T-cell (primary cell): ENCODE results near the gene CC2D2B. TPM values are rescaled to one million over a fixed set of nuclear protein-coding genes. Genes with fewer than 3 reads are reported as not detected.

Experiments
- ATAC-seq, 4 experiments: fragments of 200-7000 bp in 3 of 4; fragments of 150-1000 bp in 1 of 4; cut with Tn5 transposase; replicated peaks in 1 of 4; 1 replicate in 3 of 4; 2 replicates in 1 of 4; pipeline ENCODE4 v1.10.0; 2021; ENCODE audit warnings: moderate library complexity in 3 of 4, mild to moderate bottlenecking in 2 of 4, moderate number of reproducible peaks in 1 of 4
- CTCF ChIA-PET, 2 donors: fragments of 300-600 bp; sonication (Branson Sonifier 250); formaldehyde crosslinking; loops; one replicate each; lab custom pipeline; 2022; ENCODE audit warnings: antibody characterized with exemption in 2 of 2; lab: Charles Lee
- POLR2A ChIA-PET, 2 donors: fragments of 300-600 bp; sonication (Branson Sonifier 250); formaldehyde crosslinking; loops; one replicate each; lab custom pipeline; 2022; ENCODE audit warnings: antibody characterized with exemption in 2 of 2; lab: Charles Lee
- DNase-seq, 35 experiments: peaks; one replicate each; pipeline versions ENCODE4 v3.0.0 to v3.0.0-alpha.2; 2013 to 2023
- H3K27ac ChIP-seq: one replicate; pipeline ENCODE4 v1.5.1; 2013; ENCODE audit warnings: low read length
- H3K27me3 ChIP-seq, 2 experiments: replicated peaks in 1 of 2; 1 replicate in 1 of 2; 2 replicates in 1 of 2; pipeline versions ENCODE4 v1.6.1 to v1.7.0; 2013; ENCODE audit warnings: low read length in 1 of 2, mixed read lengths in 1 of 2; ENCODE audit not compliant: control insufficient read depth in 2 of 2, insufficient read depth in 2 of 2; ENCODE audit errors: extremely low read depth in 1 of 2
- H3K36me3 ChIP-seq, 2 donors: 1 replicate in 1 of 2; 2 replicates in 1 of 2; pipeline versions ENCODE4 v1.6.1 to v1.7.0; 2013; ENCODE audit warnings: low read length in 1 of 2; ENCODE audit not compliant: control insufficient read depth in 2 of 2, insufficient read depth in 1 of 2; ENCODE audit errors: extremely low read depth in 1 of 2
- H3K4me1 ChIP-seq, 2 experiments: 1 replicate in 1 of 2; 2 replicates in 1 of 2; pipeline versions ENCODE4 v1.6.1 to v1.7.0; 2013; ENCODE audit warnings: low read length in 2 of 2, mixed read lengths in 1 of 2; ENCODE audit not compliant: insufficient read depth in 2 of 2, control insufficient read depth in 1 of 2; ENCODE audit errors: extremely low read depth in 1 of 2
- H3K4me3 ChIP-seq, 2 donors: 1 replicate in 1 of 2; 2 replicates in 1 of 2; pipeline versions ENCODE4 v1.5.1 to v1.7.0; 2013; ENCODE audit warnings: mild to moderate bottlenecking in 2 of 2, low read length in 1 of 2, moderate library complexity in 1 of 2; ENCODE audit not compliant: control insufficient read depth in 1 of 2; ENCODE audit errors: extremely low read depth in 1 of 2
- H3K9me3 ChIP-seq: 2 replicates; pipeline ENCODE4 v1.7.0; 2013
- H3K27ac Mint-ChIP-seq, 2 donors: one replicate each; pipeline ENCODE4 v1.8.0; 2020 to 2021; ENCODE audit warnings: mild to moderate bottlenecking in 2 of 2, mixed read lengths in 2 of 2
- H3K27me3 Mint-ChIP-seq, 2 donors: one replicate each; pipeline ENCODE4 v1.8.0; 2021 to 2022; ENCODE audit warnings: mixed read lengths in 2 of 2
- H3K36me3 Mint-ChIP-seq: one replicate; pipeline ENCODE4 v1.8.0; 2021; ENCODE audit warnings: mixed read lengths
- H3K4me1 Mint-ChIP-seq, 3 donors: one replicate each; pipeline ENCODE4 v1.8.0; 2020 to 2022; ENCODE audit warnings: mixed read lengths in 3 of 3, mild to moderate bottlenecking in 1 of 3
- H3K4me3 Mint-ChIP-seq, 3 donors: one replicate each; pipeline ENCODE4 v1.8.0; 2020 to 2022; ENCODE audit warnings: mild to moderate bottlenecking in 3 of 3, mixed read lengths in 3 of 3, moderate library complexity in 3 of 3
- H3K9me3 Mint-ChIP-seq, 3 donors: one replicate each; pipeline ENCODE4 v1.8.0; 2020 to 2022; ENCODE audit warnings: mixed read lengths in 3 of 3
- WGBS: methylation state at CpG from one replicate; pipeline ENCODE4 v1.1.5; 2013; ENCODE audit warnings: missing lambda C conversion rate; ENCODE audit not compliant: insufficient coverage; 5-methylcytosine and 5-hydroxymethylcytosine counted together
- total RNA-seq, 35 experiments: library from RNA in 6 of 35; stranded (reverse) in 6 of 35; fragments of 120-200 nt in 1 of 35; gene quantifications; one replicate each; pipeline versions ENCODE4 v1.2.1 to v1.2.4 and lab custom pipeline; 2013 to 2026

Gene CC2D2B
- total RNA-seq, 5 donors from 2014 or later (not counting 1 experiment from before 2014, with no cell fraction given), result 0.25 TPM; not detected in 4

DNA sequence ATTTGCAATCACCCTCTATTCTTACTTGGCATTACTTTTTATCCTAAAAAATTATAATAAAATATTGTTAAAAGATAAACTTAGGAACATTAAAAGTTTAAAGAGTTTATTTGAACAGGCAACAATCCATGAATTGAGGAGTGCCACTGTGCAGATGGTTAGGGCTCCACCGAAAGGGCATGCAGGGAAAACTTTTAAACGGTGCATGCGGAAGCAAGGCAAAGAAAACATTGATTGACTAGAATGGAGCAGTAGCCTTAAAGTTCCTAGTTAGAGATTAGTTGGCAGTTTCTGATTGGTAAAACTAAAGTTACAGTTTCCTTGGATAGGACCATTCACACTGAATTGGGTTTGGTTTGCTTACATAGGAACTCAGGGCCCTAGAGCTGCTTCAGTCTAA is 17.3 kb downstream of the CC2D2B start:
- peaks cover 0 to 7% of the 10 kb centered on the region in 2 experiments for H3K27me3 ChIP-seq
- H3K4me3 ChIP-seq, result no peak overlapping the region
- Mint-ChIP-seq H3K4me1 (no peaks in the 10 kb centered on the region), H3K27me3 (peaks cover 0 to 10% of the 10 kb centered on the region in 2 donors), H3K9me3 (no peaks in the 10 kb centered on the region), H3K36me3 (no peaks in the 10 kb centered on the region), H3K4me3 (no peak overlapping the region), H3K27ac (no peak overlapping the region)
- H3K27ac ChIP-seq, result no peak overlapping the region
- ATAC-seq (no peak), DNase-seq (no peak)
- H3K4me1 ChIP-seq, result no peaks in the 10 kb centered on the region
- no peaks in the 10 kb centered on the region for H3K9me3 ChIP-seq
- ChIA-PET POLR2A (no interaction called here), CTCF (no interaction called here)
- WGBS, result 100% methylated on average over 2 of the region's 3 CpGs
- no peaks in the 10 kb centered on the region for H3K36me3 ChIP-seq

- DNase-seq, result no peak
- CTCF ChIA-PET, result no interaction called here
- H3K36me3 Mint-ChIP-seq, result peaks cover 4% of the 10 kb centered on the region
- peaks cover 0 to 9% (median 0%) of the 10 kb centered on the region in 3 donors for H3K4me1 Mint-ChIP-seq
- Histone ChIP-seq H3K9me3 (no peaks in the 10 kb centered on the region), H3K27me3 (peaks cover 0 to 9% of the 10 kb centered on the region in 2 experiments), H3K27ac (no peak overlapping the region), H3K4me3 (no peak overlapping the region), H3K36me3 (no peaks in the 10 kb centered on the region), H3K4me1 (no peaks in the 10 kb centered on the region)
- no peak for ATAC-seq
- POLR2A ChIA-PET, result no interaction called here
- no peak overlapping the region for H3K4me3 Mint-ChIP-seq
- peaks cover 26 to 31% of the 10 kb centered on the region in 2 donors for H3K27me3 Mint-ChIP-seq
- WGBS, result no CpG with 5 or more reads among the region's 2 CpGs
- no peak overlapping the region for H3K27ac Mint-ChIP-seq
- H3K9me3 Mint-ChIP-seq, result peaks cover 4 to 6% (median 5%) of the 10 kb centered on the region in 3 donors
Measured at GRCh38 chr10:95935429-95935828, 27.7 kb downstream of the CC2D2B start.

DNA sequence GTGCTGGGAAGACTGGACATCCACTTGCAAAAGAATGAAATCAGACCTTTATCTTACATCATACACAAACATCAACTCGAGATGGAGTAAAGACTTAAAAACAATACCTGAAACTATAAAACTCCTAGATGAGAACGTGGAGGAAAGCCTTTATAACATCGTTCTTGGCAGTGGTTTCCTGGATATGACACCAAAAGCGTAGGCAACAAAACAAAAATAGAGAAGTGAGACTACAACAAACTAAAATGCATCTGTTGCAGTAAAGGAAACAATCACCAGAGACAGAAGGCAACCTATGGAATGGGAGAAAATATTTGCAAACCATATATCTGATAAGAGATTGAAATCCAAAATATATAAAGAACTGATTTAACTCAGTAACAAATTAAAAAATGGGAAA is 33.3 kb downstream of the CC2D2B start:
- Histone ChIP-seq H3K27ac (no peak overlapping the region), H3K4me1 (no peaks in the 10 kb centered on the region), H3K36me3 (no peaks in the 10 kb centered on the region), H3K27me3 (no peaks in the 10 kb centered on the region), H3K9me3 (no peaks in the 10 kb centered on the region), H3K4me3 (no peak overlapping the region)
- H3K27ac Mint-ChIP-seq, result no peak overlapping the region
- CTCF ChIA-PET, result interaction anchor here in 1 of 2 donors (1.0 kb wide), 1 partner anchor 247 kb away, joined by 3 read pairs; the partner anchor contains the start of gene TCTN3
- H3K4me3 Mint-ChIP-seq, result no peak overlapping the region
- WGBS, result no CpG with 5 or more reads among the region's 4 CpGs
- no peak for ATAC-seq
- H3K4me1 Mint-ChIP-seq, result no peaks in the 10 kb centered on the region
- DNase-seq, result no peak
- H3K9me3 Mint-ChIP-seq, result peaks cover 10 to 13% (median 12%) of the 10 kb centered on the region in 3 donors
- POLR2A ChIA-PET, result no interaction called here
- peaks cover 0 to 15% of the 10 kb centered on the region in 2 donors for H3K27me3 Mint-ChIP-seq
- peaks cover 4% of the 10 kb centered on the region for H3K36me3 Mint-ChIP-seq

DNA sequence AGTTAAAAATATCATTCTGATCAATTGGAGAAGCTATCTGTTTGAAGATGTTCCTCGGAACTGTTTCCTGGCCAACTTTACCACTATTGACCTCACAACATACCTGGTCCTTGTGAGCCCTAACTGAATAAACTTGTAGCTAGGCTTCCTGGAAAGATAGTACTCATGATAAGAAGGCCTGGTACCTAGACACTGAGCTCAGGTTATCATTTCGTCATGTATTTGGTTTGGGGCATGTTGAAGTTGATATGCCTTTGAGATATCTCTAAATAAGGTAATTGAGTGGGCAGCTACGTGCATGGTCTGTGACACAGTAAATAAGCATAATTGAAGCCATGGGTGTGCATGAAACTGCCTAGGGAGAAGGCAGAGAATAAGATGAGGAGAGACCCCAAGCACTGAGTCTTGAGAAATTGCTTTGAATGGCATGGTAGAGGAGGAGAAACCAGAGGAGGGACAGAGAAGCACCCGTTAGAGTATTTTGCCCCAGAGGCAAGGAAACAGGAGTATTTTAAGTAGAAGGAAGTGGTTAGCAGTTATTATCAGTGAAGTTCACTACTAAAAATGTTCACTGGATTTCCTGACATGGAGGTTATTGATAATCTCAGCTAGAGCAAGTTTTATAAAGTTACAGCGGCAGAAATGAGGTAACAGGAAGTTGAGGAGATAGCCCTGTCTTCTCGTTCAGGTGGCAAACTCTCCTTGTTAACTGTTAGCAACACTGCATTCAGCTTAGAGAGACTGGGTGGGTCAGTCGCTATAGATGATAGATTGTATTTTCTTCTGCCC is 55.6 kb downstream of the CC2D2B start:
- H3K36me3 Mint-ChIP-seq, result no peaks in the 10 kb centered on the region
- Histone ChIP-seq H3K36me3 (no peaks in the 10 kb centered on the region), H3K9me3 (no peaks in the 10 kb centered on the region), H3K27me3 (no peaks in the 10 kb centered on the region), H3K27ac (peak overlapping the region; percentile 50), H3K4me1 (peaks cover 3 to 6% of the 10 kb centered on the region in 2 experiments), H3K4me3 (no peak overlapping the region)
- peaks cover 4 to 12% (median 8%) of the 10 kb centered on the region in 3 donors for H3K9me3 Mint-ChIP-seq
- 39% methylated on average over 3 of the region's 7 CpGs for WGBS
- ChIA-PET POLR2A (no interaction called here), CTCF (interaction anchor here in 1 of 2 donors (0.6 kb wide), 1 partner anchor 49 kb away, joined by 3 read pairs; no protein-coding TSS in a partner anchor)
- H3K4me3 Mint-ChIP-seq, result peak overlapping the region; percentile 0 to 55 (median 25)
- H3K27ac Mint-ChIP-seq, result peak overlapping the region; percentile 68 to 76
- H3K4me1 Mint-ChIP-seq, result peaks cover 15 to 27% (median 24%) of the 10 kb centered on the region in 3 donors
- peaks cover 0 to 1% of the 10 kb centered on the region in 2 donors for H3K27me3 Mint-ChIP-seq
- DNase-seq, result peak in 1 of 35 experiments; percentile 25
- ATAC-seq, result peak; percentile 66 to 81 (median 72)

- no CpG with 5 or more reads among the region's 1 CpG for WGBS
- H3K27ac ChIP-seq, result peak overlapping the region; percentile 50
- no peaks in the 10 kb centered on the region for H3K27me3 ChIP-seq
- Mint-ChIP-seq H3K27me3 (peaks cover 0 to 1% of the 10 kb centered on the region in 2 donors), H3K4me3 (peak overlapping the region; percentile 0 to 55 (median 25)), H3K36me3 (no peaks in the 10 kb centered on the region), H3K4me1 (peaks cover 15 to 27% (median 24%) of the 10 kb centered on the region in 3 donors), H3K27ac (peak overlapping the region; percentile 68 to 76), H3K9me3 (peaks cover 0 to 6% (median 2%) of the 10 kb centered on the region in 3 donors)
- ChIA-PET POLR2A (no interaction called here), CTCF (no interaction called here)
- DNase-seq (no peak), ATAC-seq (peak in 3 of 4 experiments; percentile 19 to 53 (median 31))
- no peaks in the 10 kb centered on the region for H3K36me3 ChIP-seq
- peaks cover 3 to 6% of the 10 kb centered on the region in 2 experiments for H3K4me1 ChIP-seq
- no peaks in the 10 kb centered on the region for H3K9me3 ChIP-seq
- H3K4me3 ChIP-seq, result no peak overlapping the region
Measured at GRCh38 chr10:95963991-95964389, 56.2 kb downstream of the CC2D2B start.

- H3K27ac Mint-ChIP-seq, result peak overlapping the region in 1 of 2 donors; percentile 29
- DNase-seq (no peak), ATAC-seq (no peak)
- peaks cover 0 to 6% (median 0%) of the 10 kb centered on the region in 3 donors for H3K9me3 Mint-ChIP-seq
- peaks cover 15 to 27% (median 24%) of the 10 kb centered on the region in 3 donors for H3K4me1 Mint-ChIP-seq
- no peaks in the 10 kb centered on the region for H3K36me3 ChIP-seq
- no peak overlapping the region for H3K4me3 Mint-ChIP-seq
- peaks cover 0 to 1% of the 10 kb centered on the region in 2 donors for H3K27me3 Mint-ChIP-seq
- no peaks in the 10 kb centered on the region for H3K36me3 Mint-ChIP-seq
- ChIA-PET POLR2A (no interaction called here), CTCF (no interaction called here)
- H3K27ac ChIP-seq, result no peak overlapping the region
- H3K4me3 ChIP-seq, result no peak overlapping the region
- no CpG with 5 or more reads among the region's 1 CpG for WGBS
- H3K27me3 ChIP-seq, result no peaks in the 10 kb centered on the region
- peaks cover 3 to 6% of the 10 kb centered on the region in 2 experiments for H3K4me1 ChIP-seq
- no peaks in the 10 kb centered on the region for H3K9me3 ChIP-seq
Measured at GRCh38 chr10:95964756-95965155, 57.0 kb downstream of the CC2D2B start.
